Vagina (tissue), 2 donors: ENCODE data around the gene STX7. TPM values are rescaled to one million over a fixed set of nuclear protein-coding genes. Genes with fewer than 3 reads are reported as not detected.
A peak's percentile ranks its signal among the peaks of the same experiment; 100 is the strongest.

ENCODE experiments used
- DNase-seq, 2 donors: peaks; one replicate each; pipeline ENCODE4 v3.0.0-alpha.2; 2017; ENCODE audit errors: extremely low spot score in 2 of 2
- H3K27ac ChIP-seq: fragments of 200-600 bp; sonication (generic); one replicate; pipeline ENCODE4 v1.5.1; 2019
- H3K27me3 ChIP-seq: fragments of 200-600 bp; sonication (generic); one replicate; pipeline ENCODE4 v1.5.1; 2019
- H3K36me3 ChIP-seq, 2 donors: fragments of 200-600 bp; sonication (generic); one replicate each; pipeline ENCODE4 v1.5.1; 2017 to 2019
- H3K4me1 ChIP-seq: fragments of 200-600 bp; sonication (generic); one replicate; pipeline ENCODE4 v1.5.1; 2019
- H3K4me3 ChIP-seq, 2 donors: fragments of 200-600 bp; sonication (generic); 1 replicate in 1 of 2; 2 replicates in 1 of 2; pipeline ENCODE4 v1.5.1; 2016 to 2019
- H3K9me3 ChIP-seq: fragments of 200-600 bp; sonication (generic); one replicate; pipeline ENCODE4 v1.5.1; 2019
- POLR2A ChIP-seq, 2 donors: fragments of 450-650 bp; IDR thresholded peaks; one replicate each; pipeline ENCODE4 v1.6.1; 2017; ENCODE audit warnings: antibody characterized with exemption in 2 of 2, mild to moderate bottlenecking in 2 of 2, moderate library complexity in 2 of 2
- POLR2AphosphoS5 ChIP-seq, 2 donors: sonication (generic); formaldehyde crosslinking; IDR thresholded peaks; one replicate each; pipeline ENCODE4 v1.9.0; 2017; ENCODE audit warnings: antibody characterized with exemption in 2 of 2, mild to moderate bottlenecking in 2 of 2, low read depth in 1 of 2; ENCODE audit not compliant: insufficient read depth in 1 of 2
- intact Hi-C: fragments of 100-400 bp; cut with DNase I; formaldehyde crosslinking; loops from one replicate; pipeline ENCODE4 v1.15.1; 2023
- total RNA-seq: library from RNA; depleted of rRNA; stranded (reverse); fragments of >200 nt; gene quantifications from one replicate; pipeline ENCODE4 v1.2.3, GENCODE V29; 2016
- TF ChIP-seq, protein P1 (sequence below), 3 experiments: fragments of 450-650 bp in 2 of 3; fragments of 200-600 bp in 1 of 3; sonication (generic) in 1 of 3; IDR thresholded peaks; one replicate each; pipeline ENCODE4 v1.5.1; 2017 to 2019; ENCODE audit warnings: antibody characterized with exemption in 3 of 3, mild to moderate bottlenecking in 2 of 3, moderate library complexity in 2 of 3

Gene STX7
- total RNA-seq, 1 donor from 2014 or later: 26.8 TPM

- intact Hi-C loops: no loop called here
- no peak for DNase-seq
- no peaks in the 10 kb centered on the region for H3K9me3 ChIP-seq
- H3K36me3 ChIP-seq: no peaks in the 10 kb centered on the region
- peak overlapping the region; percentile 87 for H3K27ac ChIP-seq
- TF ChIP-seq POLR2A (IDR thresholded peaks at IDR 0.05) (no peak), POLR2AphosphoS5 (IDR thresholded peaks at IDR 0.05; ENCODE audit: insufficient read depth in 1 of 2, low read depth in 1 of 2) (no peak)
- TF ChIP-seq, protein P1, sequence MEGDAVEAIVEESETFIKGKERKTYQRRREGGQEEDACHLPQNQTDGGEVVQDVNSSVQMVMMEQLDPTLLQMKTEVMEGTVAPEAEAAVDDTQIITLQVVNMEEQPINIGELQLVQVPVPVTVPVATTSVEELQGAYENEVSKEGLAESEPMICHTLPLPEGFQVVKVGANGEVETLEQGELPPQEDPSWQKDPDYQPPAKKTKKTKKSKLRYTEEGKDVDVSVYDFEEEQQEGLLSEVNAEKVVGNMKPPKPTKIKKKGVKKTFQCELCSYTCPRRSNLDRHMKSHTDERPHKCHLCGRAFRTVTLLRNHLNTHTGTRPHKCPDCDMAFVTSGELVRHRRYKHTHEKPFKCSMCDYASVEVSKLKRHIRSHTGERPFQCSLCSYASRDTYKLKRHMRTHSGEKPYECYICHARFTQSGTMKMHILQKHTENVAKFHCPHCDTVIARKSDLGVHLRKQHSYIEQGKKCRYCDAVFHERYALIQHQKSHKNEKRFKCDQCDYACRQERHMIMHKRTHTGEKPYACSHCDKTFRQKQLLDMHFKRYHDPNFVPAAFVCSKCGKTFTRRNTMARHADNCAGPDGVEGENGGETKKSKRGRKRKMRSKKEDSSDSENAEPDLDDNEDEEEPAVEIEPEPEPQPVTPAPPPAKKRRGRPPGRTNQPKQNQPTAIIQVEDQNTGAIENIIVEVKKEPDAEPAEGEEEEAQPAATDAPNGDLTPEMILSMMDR (IDR thresholded peaks at IDR 0.05): no peak
- peaks cover 34% of the 10 kb centered on the region for H3K4me1 ChIP-seq
- no peaks in the 10 kb centered on the region for H3K27me3 ChIP-seq
- H3K4me3 ChIP-seq: peak overlapping the region; percentile 93 to 96
Measured at GRCh38 chr6:132513831-132514545, 1.1 kb upstream of the STX7 start.

GRCh38 chr6:132512342-132512637 lies 626 bp downstream of the STX7 start:
- TF ChIP-seq, protein P1 (IDR thresholded peaks at IDR 0.05): no peak
- TF ChIP-seq POLR2A (IDR thresholded peaks at IDR 0.05): no peak
- Histone ChIP-seq H3K27me3 (no peaks in the 10 kb centered on the region), H3K9me3 (no peaks in the 10 kb centered on the region), H3K4me1 (peaks cover 47% of the 10 kb centered on the region), H3K36me3 (no peaks in the 10 kb centered on the region), H3K4me3 (peak overlapping the region; percentile 93 to 96), H3K27ac (peak overlapping the region; percentile 87)
- DNase-seq: no peak
- intact Hi-C loops: no loop called here

GRCh38 chr6:132511831-132512220 lies 1.1 kb downstream of the STX7 start:
- Histone ChIP-seq H3K9me3 (no peaks in the 10 kb centered on the region), H3K36me3 (no peaks in the 10 kb centered on the region), H3K4me3 (peak overlapping the region; percentile 93 to 96), H3K27me3 (no peaks in the 10 kb centered on the region), H3K27ac (peak overlapping the region; percentile 87), H3K4me1 (peaks cover 47% of the 10 kb centered on the region)
- intact Hi-C loops: no loop called here
- DNase-seq: no peak
- TF ChIP-seq POLR2AphosphoS5 (IDR thresholded peaks at IDR 0.05; ENCODE audit: insufficient read depth in 1 of 2, low read depth in 1 of 2) (no peak), POLR2A (IDR thresholded peaks at IDR 0.05) (no peak)
- TF ChIP-seq, protein P1 (IDR thresholded peaks at IDR 0.05): no peak

DNA sequence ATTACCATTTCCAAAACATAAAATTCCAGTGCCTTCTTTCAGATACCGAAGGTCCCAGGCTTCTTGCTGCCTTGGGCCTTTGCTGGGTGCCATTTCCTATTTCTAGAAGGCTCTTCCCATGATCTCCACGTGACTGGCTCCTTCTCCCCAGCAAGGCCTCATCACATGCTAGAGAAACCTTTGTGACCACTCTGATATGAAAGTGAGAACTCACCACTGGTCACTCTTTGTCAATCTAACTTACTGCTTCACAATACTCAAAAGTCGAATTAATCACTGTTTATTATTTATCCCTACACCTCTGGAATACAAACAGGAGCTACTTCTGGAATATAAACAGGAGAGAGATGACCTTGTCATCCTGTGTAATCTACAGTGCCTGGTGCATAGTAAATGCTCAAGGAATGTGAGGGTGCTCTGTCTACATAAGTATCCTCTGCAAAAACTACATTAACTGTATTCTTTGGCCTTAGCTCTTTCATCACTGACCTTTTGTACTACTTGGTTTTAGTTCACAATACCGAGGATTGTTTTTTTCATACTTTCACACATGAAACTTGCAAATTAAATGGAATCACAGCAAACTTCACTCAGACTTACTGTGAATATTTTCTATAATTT lies 1.6 kb downstream of the STX7 start:
- Histone ChIP-seq H3K9me3 (no peaks in the 10 kb centered on the region), H3K4me3 (peak overlapping the region in 1 of 2 donors; percentile 96), H3K36me3 (no peaks in the 10 kb centered on the region), H3K4me1 (peaks cover 49% of the 10 kb centered on the region), H3K27me3 (no peaks in the 10 kb centered on the region), H3K27ac (no peak overlapping the region)
- TF ChIP-seq POLR2AphosphoS5 (IDR thresholded peaks at IDR 0.05; ENCODE audit: insufficient read depth in 1 of 2, low read depth in 1 of 2): no peak
- TF ChIP-seq POLR2A (IDR thresholded peaks at IDR 0.05): no peak
- TF ChIP-seq, protein P1 (IDR thresholded peaks at IDR 0.05): no peak
- DNase-seq: no peak
- intact Hi-C loops: no loop called here
